NCI-H1092 (cell line): ENCODE measurements around the gene LCE2C.

Experiments used
- DNase-seq: peaks from one replicate; lab custom pipeline; 2025; lab: John Stamatoyannopoulos, UW

Gene LCE2C

GRCh38 chr1:152725261-152725660, 50.2 kb downstream of the LCE2C start:
- no peak for DNase-seq
